Posterior cingulate gyrus (tissue), 11 donors: Measurements from ENCODE around the gene MRAS.

Experiments
- DNase-seq, 10 donors: peaks; one replicate each; pipeline versions ENCODE4 v3.0.0 to v3.0.0-alpha.2; 2020 to 2021; ENCODE audit warnings: mixed read lengths in 3 of 10
- intact Hi-C: fragments of 100-400 bp; cut with DNase I; formaldehyde crosslinking; loops from one replicate; pipeline ENCODE4 v1.15.1; 2023

Gene MRAS

DNA sequence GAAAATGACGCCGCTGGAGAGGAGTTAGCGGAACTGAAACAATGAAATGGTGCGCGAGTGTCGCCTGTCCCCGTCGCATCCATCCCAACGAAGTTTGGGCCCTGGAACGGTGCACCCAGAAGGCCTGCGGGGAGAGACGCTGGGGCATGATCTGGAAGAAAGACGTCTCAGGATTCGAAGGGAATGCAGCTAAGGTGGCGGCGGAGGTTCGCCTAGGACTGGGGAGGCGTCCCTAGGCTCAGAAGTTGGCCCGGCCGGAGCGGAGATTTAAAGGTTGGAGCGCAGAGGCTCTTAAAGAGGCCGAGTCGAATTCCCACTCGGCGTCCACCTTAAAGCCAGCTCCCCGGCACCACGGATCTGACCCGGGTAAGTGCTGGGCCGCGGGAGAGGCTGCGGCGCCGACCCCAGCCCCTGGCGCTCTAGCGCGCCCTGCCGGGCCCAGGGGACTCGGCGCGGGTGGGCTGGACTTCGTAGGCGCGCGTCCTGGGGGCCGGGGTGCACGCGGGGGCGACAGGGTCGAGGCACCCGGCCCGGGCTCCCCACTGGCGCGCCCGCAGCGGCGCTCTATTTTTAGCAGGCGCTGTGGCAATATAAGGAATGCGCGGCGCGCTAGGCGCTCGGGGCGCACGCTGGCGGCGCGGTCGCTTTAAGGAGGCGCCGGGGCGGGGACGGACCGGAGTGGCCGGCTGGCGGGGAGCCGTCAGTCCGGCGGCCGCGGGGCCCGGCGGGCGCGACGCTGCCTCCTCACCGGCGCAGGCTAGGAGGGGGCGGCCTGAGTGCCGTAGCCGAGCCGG, at the start of gene MRAS:
Gene MRAS (plus strand): TSS at position 620 of the 794 bp plus-strand sequence. CDS start 24,305 bp downstream, outside the sequence.
- peak; percentile 52 to 93 (median 68) for DNase-seq
- intact Hi-C loops = loop anchor here (5.0 to 10.0 kb wide), 2 partner anchors 34 to 163 kb away; partner anchors contain the start of gene ARMC8

DNA sequence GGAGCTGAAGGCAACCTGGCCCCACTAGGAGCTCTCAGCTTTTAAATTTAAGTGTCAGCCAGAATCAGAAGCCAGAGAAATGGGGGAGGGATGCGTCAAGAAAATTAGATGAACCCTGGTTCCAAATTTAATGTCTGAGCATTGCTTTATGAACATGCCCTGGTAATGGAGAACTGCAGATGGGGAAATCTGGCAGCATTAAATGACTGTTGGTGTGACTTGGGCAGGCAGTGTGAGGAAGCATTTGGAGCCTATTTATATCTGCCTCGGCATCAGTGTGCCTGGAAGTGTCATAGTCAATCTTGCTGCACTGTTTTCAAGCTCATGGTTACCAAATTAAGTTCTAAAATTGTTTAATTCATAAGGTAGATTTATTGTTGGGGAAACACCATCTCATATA, 47.7 kb upstream of the MRAS start:
- peak in 4 of 10 donors; percentile 19 to 87 (median 30) for DNase-seq
- intact Hi-C loops = loop anchor here (10.0 kb wide), 1 partner anchor 116 kb away; the partner anchor contains the start of gene ARMC8

GRCh38 chr3:138303474-138303873, 44.9 kb upstream of the MRAS start:
- intact Hi-C loops = loop anchor here (10.0 kb wide), 1 partner anchor 119 kb away; the partner anchor contains the start of gene ARMC8
- DNase-seq = peak in 3 of 10 donors; percentile 26 to 72 (median 35)

- intact Hi-C loops = loop anchor here (10.0 kb wide), 1 partner anchor 123 kb away; the partner anchor contains the start of gene ARMC8
- DNase-seq = no peak
Observed at GRCh38 chr3:138307899-138308298, 40.5 kb upstream of the MRAS start.

GRCh38 chr3:138308783-138309182, 39.6 kb upstream of the MRAS start:
- no peak for DNase-seq
- intact Hi-C loops = loop anchor here (10.0 kb wide), 1 partner anchor 124 kb away; the partner anchor contains the start of gene ARMC8

DNA sequence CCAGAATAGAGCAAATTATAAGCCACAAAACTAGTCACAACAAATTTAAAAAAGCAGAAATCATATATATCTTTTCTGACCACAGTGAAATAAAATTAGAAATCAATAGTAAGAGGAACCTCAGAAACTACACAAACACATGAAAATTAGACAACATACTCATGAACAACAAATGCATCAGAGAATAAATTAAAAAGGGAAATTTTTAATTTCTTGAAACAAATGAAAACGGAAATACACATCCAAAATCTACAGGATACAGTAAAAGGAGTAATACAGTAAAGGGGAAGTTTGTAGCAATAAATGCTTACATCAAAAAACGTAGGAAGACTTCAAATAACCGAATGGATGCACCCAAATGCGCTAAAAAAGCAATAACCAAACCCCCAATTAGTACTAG, 37.9 kb upstream of the MRAS start:
- no peak for DNase-seq
- intact Hi-C loops = no loop called here

DNA sequence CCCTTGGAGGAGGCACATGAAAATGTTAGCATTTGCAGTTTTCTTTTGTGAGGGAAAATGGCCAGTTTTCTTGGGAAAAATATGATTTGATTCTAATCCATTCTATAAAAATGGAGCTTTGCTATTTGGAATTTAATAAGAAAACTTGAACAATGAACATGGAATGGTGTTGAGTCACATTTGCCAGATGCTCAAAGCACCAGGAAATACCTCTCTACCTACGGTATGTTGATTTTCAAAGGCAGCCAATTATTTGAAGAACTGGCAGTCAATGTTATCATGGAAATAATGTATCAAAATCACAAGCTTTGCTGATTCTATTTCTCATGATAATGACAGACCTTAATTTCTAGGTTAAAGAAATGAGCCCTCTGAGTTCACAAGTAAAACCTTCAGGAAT, 33.6 kb upstream of the MRAS start:
- DNase-seq = no peak
- intact Hi-C loops = no loop called here

GRCh38 chr3:138317687-138318086, 30.7 kb upstream of the MRAS start:
- intact Hi-C loops = no loop called here

DNA sequence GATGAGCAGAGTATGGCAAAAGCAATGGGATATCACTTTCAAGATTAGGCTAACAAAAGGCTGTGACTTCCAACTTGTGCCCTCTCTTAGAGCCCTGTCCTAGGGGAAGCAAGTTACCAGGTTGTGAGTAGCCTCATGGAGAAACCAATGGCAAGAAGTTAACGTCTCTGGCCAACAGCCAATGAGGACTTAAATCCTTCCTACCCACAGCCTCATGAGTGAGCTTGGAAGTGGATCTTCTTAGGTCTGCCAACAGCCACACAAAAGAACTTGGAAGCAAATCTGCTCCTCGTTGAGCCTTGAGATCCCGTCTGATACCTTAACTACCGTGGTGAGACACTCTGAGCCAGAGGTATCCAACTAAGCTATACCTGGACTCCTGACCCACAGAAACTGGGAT, 24.4 kb upstream of the MRAS start:
- intact Hi-C loops = no loop called here
- DNase-seq = no peak

More at GRCh38 chr3:138317687-138318086, 30.7 kb upstream of the MRAS start:
- no peak for DNase-seq

DNA sequence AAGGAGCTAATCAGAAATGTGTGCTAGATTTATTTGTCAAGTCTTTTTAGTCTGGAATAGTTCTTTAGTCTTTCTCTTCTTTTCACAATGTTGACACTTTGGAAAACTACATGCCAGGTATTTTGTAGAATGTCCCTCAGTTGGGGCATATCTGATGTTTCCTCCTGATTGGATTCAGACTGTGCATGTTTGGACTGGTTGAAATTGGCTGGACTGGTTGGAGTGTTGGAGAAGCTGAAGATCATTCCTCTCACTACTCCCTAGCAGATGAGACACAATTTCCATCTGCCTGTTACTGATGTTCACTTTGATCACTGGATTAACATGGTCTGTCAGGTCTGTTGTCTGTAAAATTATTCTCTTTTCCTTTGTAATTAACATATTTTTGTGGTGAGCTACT, 22.4 kb upstream of the MRAS start:
- DNase-seq = no peak

DNA sequence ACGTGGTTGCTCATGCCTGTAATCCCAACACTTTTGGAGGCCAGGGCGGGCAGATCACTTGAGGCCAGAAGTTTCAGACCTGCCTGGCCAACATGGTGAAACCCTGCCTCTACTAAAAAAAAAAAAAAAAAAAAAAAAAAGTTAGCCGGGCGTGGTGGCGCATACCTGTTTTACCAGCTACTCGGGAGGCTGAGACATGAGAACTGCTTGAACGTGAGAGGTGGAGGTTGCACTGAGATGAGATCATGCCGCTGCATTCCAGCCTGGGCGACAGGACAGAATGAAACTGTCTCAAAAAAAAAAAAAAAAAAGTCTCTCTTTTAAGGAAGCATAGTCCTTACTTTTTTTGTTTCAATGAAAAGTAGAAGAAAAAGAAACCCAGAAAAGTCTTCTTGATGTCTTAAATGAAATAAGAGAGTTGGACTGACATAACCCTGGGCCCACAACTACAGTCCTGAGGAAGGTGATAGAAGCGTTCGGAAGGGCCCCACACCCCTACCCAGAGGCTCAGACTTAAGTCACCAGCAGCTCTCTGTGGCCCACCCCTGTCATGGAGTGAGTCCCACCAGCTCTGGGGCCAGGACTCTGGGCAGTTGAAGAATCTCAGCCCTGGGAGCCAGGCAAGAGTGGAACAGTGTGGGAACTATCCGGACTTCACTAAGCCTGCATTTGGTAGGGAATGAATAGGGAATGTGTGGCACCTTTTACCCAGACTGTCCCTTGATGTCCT, 21.3 kb upstream of the MRAS start:
- DNase-seq = no peak
- intact Hi-C loops = loop anchor here (5.0 kb wide), 1 partner anchor 65 kb away; no protein-coding TSS in a partner anchor

More for the DNA sequence above, 22.4 kb upstream of the MRAS start:
- intact Hi-C loops = loop anchor here (5.0 kb wide), 1 partner anchor 64 kb away; no protein-coding TSS in a partner anchor

DNA sequence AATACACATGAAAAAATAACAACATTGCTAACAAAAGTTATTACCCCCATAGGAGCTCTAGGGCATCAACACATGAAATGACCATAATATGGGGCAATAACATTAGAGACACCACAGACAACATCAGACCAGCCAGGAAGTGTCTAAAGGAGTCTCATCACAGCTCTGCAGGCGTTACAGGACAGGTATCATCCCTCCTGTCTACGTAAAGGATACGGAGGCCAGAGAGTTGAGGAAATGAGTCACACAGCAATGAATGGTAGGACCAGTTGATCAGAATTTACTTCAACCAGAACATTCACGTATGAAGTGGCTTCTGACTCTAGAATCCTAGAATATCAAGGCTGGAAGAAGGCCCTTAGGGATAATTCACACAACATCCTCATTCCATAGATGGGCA, 20.5 kb upstream of the MRAS start:
- intact Hi-C loops = loop anchor here (5.0 kb wide), 1 partner anchor 66 kb away; no protein-coding TSS in a partner anchor
- DNase-seq = no peak

GRCh38 chr3:138328341-138328740, 20.0 kb upstream of the MRAS start:
- DNase-seq = no peak
- intact Hi-C loops = loop anchor here (5.0 kb wide), 1 partner anchor 66 kb away; no protein-coding TSS in a partner anchor

DNA sequence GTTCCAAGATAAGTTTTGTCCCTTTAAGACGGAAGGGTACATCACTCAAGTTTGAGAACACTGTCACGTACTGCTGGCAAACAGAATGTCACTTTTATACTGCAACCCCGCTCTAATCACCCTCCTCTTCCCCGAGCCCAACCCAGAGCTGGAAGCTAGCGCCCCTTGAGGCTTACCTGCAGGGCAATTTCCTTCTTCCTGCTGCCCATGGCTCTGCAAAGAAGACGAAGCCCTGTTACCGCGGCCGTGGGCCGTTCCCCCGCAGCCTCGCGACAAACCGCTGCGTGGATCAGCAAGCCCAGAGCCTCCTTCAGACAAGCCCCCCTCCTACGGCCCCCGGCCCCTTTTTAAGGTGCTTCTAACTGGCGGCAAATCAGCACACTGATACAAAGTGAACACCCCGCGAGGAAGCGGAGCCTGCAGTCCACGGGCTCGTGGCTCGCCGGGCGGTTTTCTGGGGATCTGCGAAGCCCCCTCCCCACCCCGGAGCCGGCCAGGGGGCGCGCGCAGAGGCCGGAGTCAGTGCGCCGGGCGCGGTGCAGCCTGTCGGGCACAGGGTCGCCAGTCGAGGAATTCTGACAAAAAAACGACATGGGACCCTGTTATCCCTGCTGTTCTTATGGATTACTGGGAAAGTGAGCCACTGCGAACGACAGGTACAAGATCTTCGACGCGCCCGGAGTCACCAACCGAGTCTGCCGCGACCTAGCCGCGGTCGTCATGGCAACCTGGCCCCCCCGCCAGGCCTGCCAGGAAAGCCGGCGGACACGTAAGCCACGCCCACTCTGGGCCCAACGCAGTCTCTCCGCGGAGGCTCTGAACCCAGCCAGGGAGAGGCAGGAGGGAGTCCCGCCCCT, 19.0 kb upstream of the MRAS start, which contains the start of gene NME9:
Gene NME9 (minus strand): TSS at position 725 of the 857 bp plus-strand sequence. CDS start 516 bp downstream, at position 209.
- intact Hi-C loops = loop anchor here (5.0 kb wide), 1 partner anchor 67 kb away; no protein-coding TSS in a partner anchor
- peak; percentile 78 to 99 (median 94) for DNase-seq

DNA sequence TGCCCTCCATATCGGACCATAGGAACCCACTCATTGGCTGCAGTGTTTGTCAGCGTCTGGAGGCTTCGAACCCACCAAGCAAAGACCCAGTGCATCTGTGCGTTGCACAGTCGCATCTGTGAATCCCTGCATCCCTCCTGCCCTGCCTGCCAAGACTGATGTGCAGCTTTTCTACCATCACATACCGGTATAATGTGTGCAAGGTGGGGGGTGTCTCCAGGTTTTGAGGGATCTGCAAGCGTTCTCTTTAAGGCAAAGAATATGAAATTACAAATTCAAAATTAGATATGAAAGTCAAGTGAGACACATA, 18.4 kb upstream of the MRAS start:
- no peak for DNase-seq
- intact Hi-C loops = loop anchor here (5.0 kb wide), 2 partner anchors 67 to 68 kb away; no protein-coding TSS in a partner anchor

- no peak for DNase-seq
- intact Hi-C loops = loop anchor here (5.0 kb wide), 1 partner anchor 66 kb away; no protein-coding TSS in a partner anchor
Observed at GRCh38 chr3:138331143-138331894, 17.1 kb upstream of the MRAS start.

GRCh38 chr3:138332472-138333073, 15.8 kb upstream of the MRAS start:
- intact Hi-C loops = loop anchor here (5.0 kb wide), 1 partner anchor 65 kb away; no protein-coding TSS in a partner anchor
- DNase-seq = no peak

DNA sequence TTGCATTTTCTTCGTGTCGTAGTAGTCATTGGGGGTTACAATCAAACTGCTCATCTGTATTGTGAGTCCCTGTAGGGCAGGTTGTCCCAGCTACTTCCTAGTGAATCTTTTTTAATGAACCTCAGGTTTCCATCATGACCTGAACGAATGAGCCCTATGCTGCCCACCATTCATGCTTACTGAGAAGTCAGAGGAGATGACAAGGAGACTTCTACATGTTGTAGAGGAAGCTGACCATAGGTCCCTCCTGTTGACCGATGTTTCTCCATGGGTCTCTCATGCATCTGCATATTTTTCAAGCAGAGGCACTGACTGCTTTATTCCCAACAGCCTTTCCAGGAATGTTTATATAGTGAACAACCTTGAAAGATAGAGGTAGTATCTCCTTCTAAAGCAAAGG, 13.8 kb upstream of the MRAS start:
- intact Hi-C loops = loop anchor here (5.0 kb wide), 1 partner anchor 63 kb away; no protein-coding TSS in a partner anchor
- DNase-seq = no peak
